ENCODE results near the gene RAD23A. TPM values are rescaled to one million over a fixed set of nuclear protein-coding genes. Genes with fewer than 3 reads are reported as not detected.
A peak's percentile ranks its signal among the peaks of the same experiment; 100 is the strongest.

RAD23A gene
- total RNA-seq, 2 donors from 2014 or later = 129 to 156 TPM

DNA sequence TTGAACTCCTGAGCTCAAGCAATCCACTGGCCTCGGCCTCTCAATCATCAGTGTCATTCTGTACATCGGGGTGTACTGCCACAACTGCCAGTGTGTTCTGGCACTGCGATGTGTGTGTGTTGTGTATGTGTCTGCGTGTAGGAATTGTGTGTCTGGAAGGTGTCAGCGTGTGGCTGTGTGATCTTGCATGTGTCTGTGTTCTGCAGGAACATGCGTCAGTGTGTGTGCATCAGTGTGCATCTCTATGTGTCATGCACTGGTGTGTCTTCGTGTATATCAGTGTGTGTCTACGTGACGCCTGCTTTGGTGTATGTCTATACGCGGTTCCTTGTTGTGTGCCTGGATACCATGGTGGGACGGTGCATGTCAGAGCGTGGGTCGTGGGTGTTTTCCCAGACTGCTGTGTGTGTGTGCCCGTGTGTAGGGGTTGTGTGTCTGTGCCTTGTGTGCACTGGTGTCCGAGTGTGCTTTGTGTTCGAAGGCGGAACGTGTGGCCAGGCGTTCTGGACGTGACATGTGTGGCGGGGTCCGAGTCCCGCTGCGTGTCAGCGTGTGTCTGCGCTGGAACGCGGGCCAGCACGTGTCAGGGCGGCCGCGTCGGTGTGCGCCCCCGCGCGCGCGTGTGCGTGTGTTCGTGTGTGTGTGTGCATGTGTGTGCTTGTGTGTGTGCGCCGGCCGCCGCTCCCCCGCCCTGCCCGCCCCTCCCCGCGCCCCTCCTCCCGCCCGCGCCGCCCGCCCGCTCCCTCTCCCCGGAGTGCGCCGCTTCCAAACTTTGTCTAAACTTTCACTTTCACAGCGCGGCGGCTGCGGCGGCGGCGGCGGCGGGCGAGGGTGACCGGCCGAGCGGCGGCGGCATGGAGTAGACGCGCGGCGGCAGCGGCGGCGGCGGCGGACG lies 49.3 kb downstream of the RAD23A start, which contains the start of gene NFIX:
Gene NFIX, plus strand, starts transcription at position 775 of the 895 bp plus-strand sequence. CDS start 363 bp downstream, outside the sequence.
- peaks cover 6% of the 10 kb centered on the region for H3K4me1 Mint-ChIP-seq
- peak; percentile 44 for ATAC-seq (replicated peaks)
- peak within 1 kb of the TSS; percentile 82 for H3K4me3 Mint-ChIP-seq
- peak within 1 kb of the TSS; percentile 42 for H3K27ac Mint-ChIP-seq
- H3K9me3 Mint-ChIP-seq = no peaks in the 10 kb centered on the region
- H3K27me3 Mint-ChIP-seq = peaks cover 16% of the 10 kb centered on the region
- H3K36me3 Mint-ChIP-seq (ENCODE audit: low read depth) = peaks cover 6% of the 10 kb centered on the region

GRCh38 chr19:12995596-12996405 lies 50.1 kb downstream of the RAD23A start:
- no peaks in the 10 kb centered on the region for H3K9me3 Mint-ChIP-seq
- no peak overlapping the region for H3K27ac Mint-ChIP-seq
- peak; percentile 38 for ATAC-seq (replicated peaks)
- H3K36me3 Mint-ChIP-seq (ENCODE audit: low read depth) = peaks cover 6% of the 10 kb centered on the region
- H3K4me3 Mint-ChIP-seq = peak overlapping the region; percentile 29
- H3K4me1 Mint-ChIP-seq = peaks cover 6% of the 10 kb centered on the region
- H3K27me3 Mint-ChIP-seq = peaks cover 16% of the 10 kb centered on the region

DNA sequence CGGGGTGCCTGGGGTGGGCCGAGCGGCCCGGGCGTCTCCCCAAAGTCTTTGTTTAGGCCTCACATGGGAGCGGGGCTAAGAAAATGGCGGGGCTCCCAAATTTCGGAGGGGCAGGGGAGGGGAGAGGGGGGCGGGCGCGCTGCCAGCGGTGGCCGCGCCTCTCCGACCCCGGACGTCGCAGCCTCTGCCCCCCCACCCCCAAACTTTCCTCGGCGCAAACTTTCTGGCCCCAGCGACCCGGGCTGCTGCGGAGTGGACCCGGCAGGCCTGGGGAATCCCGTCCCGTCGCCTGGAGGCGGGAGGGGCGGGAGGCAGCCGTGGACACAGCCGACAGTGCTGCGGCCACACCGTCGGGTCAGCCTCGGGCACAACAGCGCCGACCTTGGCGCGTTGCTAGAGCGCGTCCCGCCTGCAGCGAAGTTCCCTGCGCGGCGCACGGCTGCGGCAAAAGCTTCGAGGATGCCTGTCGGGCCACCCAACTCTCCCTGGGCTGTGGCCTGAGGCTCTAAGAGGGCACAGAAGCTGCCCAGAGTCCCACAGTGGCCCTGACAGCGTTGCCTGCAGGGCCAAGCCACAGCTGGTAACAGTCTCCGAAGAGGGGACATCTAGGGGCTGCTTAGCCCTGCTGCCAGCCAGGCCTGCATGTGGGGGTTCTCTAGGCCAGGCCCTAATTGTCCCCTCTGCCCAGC lies 50.9 kb downstream of the RAD23A start:
- Mint-ChIP-seq H3K36me3 (ENCODE audit: low read depth) (peaks cover 6% of the 10 kb centered on the region), H3K4me3 (peak overlapping the region; percentile 37), H3K4me1 (peaks cover 6% of the 10 kb centered on the region), H3K9me3 (no peaks in the 10 kb centered on the region), H3K27ac (no peak overlapping the region), H3K27me3 (peaks cover 16% of the 10 kb centered on the region)
- ATAC-seq (replicated peaks) = no peak

- Mint-ChIP-seq H3K27ac (no peak overlapping the region), H3K9me3 (no peaks in the 10 kb centered on the region), H3K4me3 (peak overlapping the region; percentile 37), H3K36me3 (ENCODE audit: low read depth) (peaks cover 6% of the 10 kb centered on the region), H3K4me1 (peaks cover 6% of the 10 kb centered on the region), H3K27me3 (peaks cover 16% of the 10 kb centered on the region)
- ATAC-seq (replicated peaks) = no peak
Measured at GRCh38 chr19:12997179-12997966, 51.7 kb downstream of the RAD23A start.

- Mint-ChIP-seq H3K4me3 (no peak overlapping the region), H3K9me3 (no peaks in the 10 kb centered on the region), H3K4me1 (peaks cover 6% of the 10 kb centered on the region), H3K36me3 (ENCODE audit: low read depth) (peaks cover 6% of the 10 kb centered on the region), H3K27me3 (peaks cover 16% of the 10 kb centered on the region), H3K27ac (no peak overlapping the region)
- ATAC-seq (replicated peaks) = no peak
Measured at GRCh38 chr19:12997967-12998940, 52.6 kb downstream of the RAD23A start.

DNA sequence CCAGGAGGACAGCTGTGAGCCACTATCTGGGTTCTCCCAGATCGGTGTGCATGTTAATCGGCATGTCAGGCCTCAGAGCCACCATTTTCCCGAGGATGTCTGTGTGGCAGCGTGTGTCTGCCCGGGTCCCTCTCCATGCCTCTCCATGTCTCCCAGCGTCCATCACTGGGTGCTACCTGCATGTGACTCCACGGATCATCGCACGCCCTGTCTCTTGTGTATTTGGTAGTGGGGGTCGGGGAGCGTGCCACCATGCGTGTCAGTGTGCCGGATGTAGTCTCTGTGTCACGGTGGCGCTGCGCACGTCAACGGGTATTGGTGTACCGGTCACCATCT lies 55.5 kb downstream of the RAD23A start:
- H3K36me3 Mint-ChIP-seq (ENCODE audit: low read depth) = no peaks in the 10 kb centered on the region
- H3K9me3 Mint-ChIP-seq = no peaks in the 10 kb centered on the region
- no peak for ATAC-seq (replicated peaks)

DNA sequence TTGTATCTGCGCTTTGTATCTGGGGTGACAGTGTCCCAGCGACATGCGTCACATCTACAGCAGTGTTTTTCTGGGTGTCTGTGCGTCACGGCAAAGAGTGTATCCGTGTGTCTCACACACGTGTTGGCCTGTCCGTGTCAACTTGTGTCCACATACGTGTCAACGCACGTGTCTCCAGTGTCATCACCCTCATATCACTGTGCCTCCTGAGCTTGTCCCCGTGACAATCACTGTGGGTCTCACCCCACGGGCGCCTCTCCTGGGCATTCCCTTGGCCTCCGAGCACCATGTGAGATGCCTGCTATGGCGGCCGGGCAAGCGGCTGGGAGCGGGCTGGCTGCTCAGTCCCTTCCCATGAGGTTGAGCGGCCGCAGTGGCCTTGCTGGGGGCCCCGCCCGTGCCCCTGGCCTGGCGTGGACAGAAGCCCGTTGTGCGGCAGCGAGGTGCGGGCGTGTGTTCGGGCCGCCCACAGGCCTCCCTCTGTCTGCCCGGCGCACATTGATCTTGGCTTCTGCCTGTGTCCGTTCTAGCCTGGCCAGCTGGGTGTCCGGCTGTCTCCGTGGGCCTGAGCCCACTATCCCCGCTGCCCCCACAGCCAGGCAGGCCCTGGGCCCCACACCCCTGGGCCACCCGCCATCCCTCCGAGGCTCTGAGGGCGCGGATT lies 56.0 kb downstream of the RAD23A start:
- H3K27me3 Mint-ChIP-seq = peaks cover 4% of the 10 kb centered on the region
- no peak overlapping the region for H3K4me3 Mint-ChIP-seq
- H3K36me3 Mint-ChIP-seq (ENCODE audit: low read depth) = no peaks in the 10 kb centered on the region
- no peaks in the 10 kb centered on the region for H3K9me3 Mint-ChIP-seq
- no peak overlapping the region for H3K27ac Mint-ChIP-seq
- no peaks in the 10 kb centered on the region for H3K4me1 Mint-ChIP-seq
- ATAC-seq (replicated peaks) = no peak

More for the DNA sequence above, 55.5 kb downstream of the RAD23A start:
- peaks cover 4% of the 10 kb centered on the region for H3K27me3 Mint-ChIP-seq
- H3K4me3 Mint-ChIP-seq = no peak overlapping the region
- H3K27ac Mint-ChIP-seq = no peak overlapping the region
- H3K4me1 Mint-ChIP-seq = no peaks in the 10 kb centered on the region

- no peak for ATAC-seq (replicated peaks)
- Mint-ChIP-seq H3K36me3 (ENCODE audit: low read depth) (no peaks in the 10 kb centered on the region), H3K27ac (no peak overlapping the region), H3K9me3 (no peaks in the 10 kb centered on the region), H3K4me1 (no peaks in the 10 kb centered on the region), H3K4me3 (no peak overlapping the region), H3K27me3 (peaks cover 4% of the 10 kb centered on the region)
Measured at GRCh38 chr19:13002166-13002898, 56.7 kb downstream of the RAD23A start.

DNA sequence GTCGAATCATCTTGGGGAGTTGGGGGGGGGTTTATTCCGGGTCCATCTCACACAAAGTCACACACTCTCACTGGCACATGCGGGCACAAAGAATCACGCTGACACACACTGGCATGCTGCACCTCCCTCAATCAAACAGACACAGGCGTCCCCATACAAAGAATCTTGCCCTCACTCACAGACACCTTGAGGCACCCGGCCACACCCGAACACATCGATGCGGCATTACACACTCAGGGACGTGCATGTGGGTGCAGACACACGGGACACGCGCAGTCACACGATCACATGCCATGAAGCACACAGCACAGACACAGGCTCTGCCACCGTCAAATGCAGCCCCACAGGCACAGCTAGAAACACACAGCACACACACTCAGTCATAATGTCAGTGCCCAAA lies 57.4 kb downstream of the RAD23A start:
- H3K9me3 Mint-ChIP-seq = no peaks in the 10 kb centered on the region
- H3K27me3 Mint-ChIP-seq = peaks cover 1% of the 10 kb centered on the region
- no peaks in the 10 kb centered on the region for H3K4me1 Mint-ChIP-seq
- H3K27ac Mint-ChIP-seq = no peak overlapping the region
- H3K36me3 Mint-ChIP-seq (ENCODE audit: low read depth) = no peaks in the 10 kb centered on the region
- ATAC-seq (replicated peaks) = no peak
- no peak overlapping the region for H3K4me3 Mint-ChIP-seq

Data from activated T-helper 17 cell treated with anti-CD3 and anti-CD28 coated beads, Interleukin-2, amount 50 U/mL, for 72 hours (primary cell).